OCI-LY7 (cell line): ENCODE data around the gene ACSL3. TPM values are rescaled to one million over a fixed set of nuclear protein-coding genes. Genes with fewer than 3 reads are reported as not detected.

Experiments
- BruUV-seq: library from RNA; stranded (reverse); fragments of 400-500 nt; replicated peaks from 2 replicates; lab custom pipeline; 2021; lab: Mats Ljungman, UMichigan
- CTCF ChIA-PET: fragments of 300-600 bp; sonication (Branson Sonifier 250); formaldehyde crosslinking; loops from one replicate; lab custom pipeline; 2022; ENCODE audit warnings: antibody characterized with exemption; ENCODE audit not compliant: unreplicated experiment; lab: Charles Lee
- POLR2A ChIA-PET: fragments of 300-600 bp; sonication (Branson Sonifier 250); formaldehyde crosslinking; loops from one replicate; lab custom pipeline; 2022; ENCODE audit warnings: antibody characterized with exemption; lab: Charles Lee
- DNase-seq: peaks from one replicate; pipeline ENCODE4 v3.0.0-alpha.2; 2015; ENCODE audit warnings: low spot score
- H2AFZ ChIP-seq: fragments of 200-600 bp; sonication (generic), shearing (Covaris generic); 2 replicates; pipeline ENCODE4 v1.6.1; 2014; ENCODE audit warnings: mild to moderate bottlenecking, antibody characterized with exemption, low read length, moderate library complexity
- H3K27ac ChIP-seq: fragments of 200-600 bp; sonication (generic); 2 replicates; pipeline ENCODE4 v1.5.1; 2014; ENCODE audit warnings: mixed run types, low read depth, mild to moderate bottlenecking, moderate library complexity, low read length, inconsistent platforms; ENCODE audit not compliant: poor library complexity, severe bottlenecking
- H3K36me3 ChIP-seq: fragments of 200-600 bp; sonication (generic); 2 replicates; pipeline ENCODE4 v1.6.1; 2014; ENCODE audit warnings: mild to moderate bottlenecking, antibody characterized with exemption, low read length, moderate library complexity, mixed read lengths; ENCODE audit not compliant: insufficient read depth
- H3K4me1 ChIP-seq: fragments of 200-600 bp; sonication (generic); 2 replicates; pipeline ENCODE4 v1.5.1; 2014; ENCODE audit warnings: mild to moderate bottlenecking, low read length; ENCODE audit not compliant: insufficient read depth, poor library complexity, severe bottlenecking
- H3K4me2 ChIP-seq: fragments of 200-600 bp; sonication (generic); 2 replicates; pipeline ENCODE4 v1.6.1; 2014; ENCODE audit warnings: mild to moderate bottlenecking, low read length
- H3K4me3 ChIP-seq: fragments of 200-600 bp; sonication (generic); 2 replicates; pipeline ENCODE4 v1.5.1; 2014; ENCODE audit warnings: mild to moderate bottlenecking, low read depth, low read length; ENCODE audit not compliant: poor library complexity, severe bottlenecking
- H3K79me2 ChIP-seq: fragments of 200-600 bp; sonication (generic); 2 replicates; pipeline ENCODE4 v1.6.1; 2016; ENCODE audit warnings: low read depth, mild to moderate bottlenecking, low read length, moderate library complexity, mixed read lengths; ENCODE audit not compliant: insufficient read depth
- H3K9me2 ChIP-seq: fragments of 200-600 bp; sonication (generic); 2 replicates; pipeline ENCODE4 v1.6.1; 2016; ENCODE audit warnings: mild to moderate bottlenecking, low read length, mixed read lengths; ENCODE audit not compliant: insufficient read depth
- H3K9me3 ChIP-seq: fragments of 200-600 bp; sonication (generic); 2 replicates; pipeline ENCODE4 v1.6.1; 2014; ENCODE audit warnings: mild to moderate bottlenecking, mixed run types, low read length, mixed read lengths
- H4K20me1 ChIP-seq: fragments of 200-600 bp; sonication (generic); 2 replicates; pipeline ENCODE4 v1.6.1; 2014; ENCODE audit warnings: mild to moderate bottlenecking, antibody characterized with exemption, low read length, moderate library complexity, mixed read lengths; ENCODE audit not compliant: insufficient read depth
- EZH2phosphoT487 ChIP-seq: fragments of 200-600 bp; sonication (generic); IDR thresholded peaks from 2 replicates; pipeline ENCODE4 v1.6.1; 2018; ENCODE audit warnings: low read depth, borderline replicate concordance, mild to moderate bottlenecking, mixed run types, antibody characterized with exemption, low read length, moderate library complexity, mixed read lengths
- intact Hi-C: fragments of 100-400 bp; cut with micrococcal nuclease; formaldehyde crosslinking; loops from one replicate; pipeline ENCODE4 v1.10.0; 2022; ENCODE audit not compliant: unreplicated experiment
- total RNA-seq, 2 experiments: library from RNA; depleted of rRNA in 1 of 2; stranded (reverse); fragments of >200 nt in 1 of 2; shearing (Covaris generic) in 1 of 2; gene quantifications; 2 replicates each; pipeline ENCODE4 v1.2.3, GENCODE V29; 2014 to 2022
- TF ChIP-seq, protein P1 (sequence below): fragments of 200-600 bp; sonication (generic); conservative IDR thresholded peaks from 2 replicates; pipeline ENCODE4 v1.5.1; 2014; ENCODE audit warnings: mild to moderate bottlenecking, antibody characterized with exemption, low read length, moderate library complexity, mixed read lengths

Gene ACSL3
- total RNA-seq, 2 experiments from 2014 or later: 62.6 to 83.2 TPM

DNA sequence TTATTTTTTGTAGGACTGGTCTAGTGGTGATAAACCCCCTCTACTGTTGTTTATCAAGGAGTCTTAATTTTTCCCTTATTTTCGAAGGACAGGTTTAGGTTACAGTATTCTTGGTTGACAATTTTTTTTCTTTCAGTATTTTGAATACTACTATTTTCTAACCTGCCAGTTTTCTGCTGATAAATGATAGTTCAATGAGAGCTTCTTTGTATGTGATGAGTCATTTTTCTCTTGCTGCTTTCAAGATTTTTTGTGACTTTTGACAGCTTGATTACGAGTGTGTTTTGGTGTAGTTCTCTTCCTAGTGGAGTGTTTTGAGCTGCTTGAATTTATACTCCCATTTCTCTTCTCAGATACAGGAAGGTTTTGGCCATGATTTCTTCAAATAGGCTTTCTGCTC, 77.5 kb downstream of the ACSL3 start:
- H3K79me2 ChIP-seq: no peaks in the 10 kb centered on the region
- no peaks in the 10 kb centered on the region for H3K9me2 ChIP-seq
- no peak overlapping the region for H3K4me3 ChIP-seq
- H3K4me1 ChIP-seq: no peaks in the 10 kb centered on the region
- no peak overlapping the region for H3K27ac ChIP-seq
- CTCF ChIA-PET: interaction anchor here (1.0 to 1.9 kb wide), 3 partner anchors 9 to 24 kb away, joined by 3 to 5 read pairs (median 4); no protein-coding TSS in a partner anchor
- no peak for TF ChIP-seq EZH2phosphoT487
- TF ChIP-seq, protein P1, sequence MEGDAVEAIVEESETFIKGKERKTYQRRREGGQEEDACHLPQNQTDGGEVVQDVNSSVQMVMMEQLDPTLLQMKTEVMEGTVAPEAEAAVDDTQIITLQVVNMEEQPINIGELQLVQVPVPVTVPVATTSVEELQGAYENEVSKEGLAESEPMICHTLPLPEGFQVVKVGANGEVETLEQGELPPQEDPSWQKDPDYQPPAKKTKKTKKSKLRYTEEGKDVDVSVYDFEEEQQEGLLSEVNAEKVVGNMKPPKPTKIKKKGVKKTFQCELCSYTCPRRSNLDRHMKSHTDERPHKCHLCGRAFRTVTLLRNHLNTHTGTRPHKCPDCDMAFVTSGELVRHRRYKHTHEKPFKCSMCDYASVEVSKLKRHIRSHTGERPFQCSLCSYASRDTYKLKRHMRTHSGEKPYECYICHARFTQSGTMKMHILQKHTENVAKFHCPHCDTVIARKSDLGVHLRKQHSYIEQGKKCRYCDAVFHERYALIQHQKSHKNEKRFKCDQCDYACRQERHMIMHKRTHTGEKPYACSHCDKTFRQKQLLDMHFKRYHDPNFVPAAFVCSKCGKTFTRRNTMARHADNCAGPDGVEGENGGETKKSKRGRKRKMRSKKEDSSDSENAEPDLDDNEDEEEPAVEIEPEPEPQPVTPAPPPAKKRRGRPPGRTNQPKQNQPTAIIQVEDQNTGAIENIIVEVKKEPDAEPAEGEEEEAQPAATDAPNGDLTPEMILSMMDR: no peak
- intact Hi-C loops: no loop called here
- H3K36me3 ChIP-seq: peaks cover 65% of the 10 kb centered on the region
- no peak for DNase-seq
- H3K4me2 ChIP-seq: no peak overlapping the region
- no peaks in the 10 kb centered on the region for H4K20me1 ChIP-seq
- peaks cover 11% of the 10 kb centered on the region; the same call in 1 of the 2 replicates for H3K9me3 ChIP-seq
- no TSS peak for BruUV-seq
- no peak overlapping the region for H2AFZ ChIP-seq
- POLR2A ChIA-PET: interaction anchor here (0.8 to 1.9 kb wide), 3 partner anchors 10 to 18 kb away, joined by 3 to 7 read pairs (median 4); no protein-coding TSS in a partner anchor

DNA sequence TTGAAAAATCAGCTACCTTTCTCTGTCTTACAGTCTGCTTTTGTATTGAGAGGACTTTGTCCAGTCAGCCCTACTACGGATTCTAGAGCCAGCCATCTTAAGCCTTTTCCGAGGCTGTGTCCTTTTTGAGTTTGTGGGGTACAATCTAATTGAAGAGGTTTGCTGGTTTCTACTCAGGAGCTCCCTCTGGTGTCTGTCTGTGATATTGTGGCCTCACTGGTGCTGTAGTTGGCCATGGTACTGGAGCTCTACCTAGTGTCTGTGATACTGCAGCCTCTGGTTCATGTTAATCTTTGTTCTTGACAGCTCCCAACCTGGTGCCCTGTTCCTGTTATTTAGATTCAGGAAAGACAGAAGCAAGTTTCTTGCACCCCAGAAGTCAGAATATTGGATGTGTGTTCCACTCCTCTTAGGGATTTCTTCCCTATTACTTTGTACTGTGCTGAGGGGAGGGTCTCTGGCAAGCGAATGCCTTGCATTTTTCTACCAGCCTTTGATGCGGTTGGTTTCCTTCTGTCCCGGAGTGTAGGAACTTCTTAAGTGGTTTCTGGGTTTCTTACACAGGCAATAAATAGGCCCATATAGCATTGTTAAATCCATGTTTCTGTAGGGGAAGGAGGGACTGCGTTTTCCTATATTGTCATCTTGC, 78.5 kb downstream of the ACSL3 start:
- Histone ChIP-seq H3K27ac (no peak overlapping the region), H3K79me2 (no peaks in the 10 kb centered on the region), H2AFZ (no peak overlapping the region), H3K9me3 (peaks cover 11% of the 10 kb centered on the region; the same call in 1 of the 2 replicates), H4K20me1 (no peaks in the 10 kb centered on the region), H3K4me1 (no peaks in the 10 kb centered on the region), H3K4me2 (no peak overlapping the region), H3K9me2 (no peaks in the 10 kb centered on the region), H3K36me3 (peaks cover 57% of the 10 kb centered on the region), H3K4me3 (no peak overlapping the region)
- peak; percentile 73 for DNase-seq
- intact Hi-C loops: loop anchor here (1.0 kb wide), 4 partner anchors 24 to 249 kb away; no protein-coding TSS in a partner anchor
- TF ChIP-seq, protein P1: peak; percentile 96
- TF ChIP-seq EZH2phosphoT487: no peak
- POLR2A ChIA-PET: interaction anchor here (0.6 to 1.9 kb wide), 6 partner anchors 7 to 236 kb away, joined by 3 to 7 read pairs (median 4); no protein-coding TSS in a partner anchor
- BruUV-seq: no TSS peak
- CTCF ChIA-PET: interaction anchor here (0.5 to 1.9 kb wide), 9 partner anchors 8 to 588 kb away, joined by 3 to 5 read pairs (median 3); no protein-coding TSS in a partner anchor
